Testis (tissue), 2 donors: Measurements from ENCODE around the gene RASGRF2.
"Not testable (repeated sequence)": the region's sequence is repeated elsewhere in the genome, so short reads cannot be mapped to it uniquely, and the experiment has no call there.

Source experiments
- POLR2A ChIP-seq: fragments of 450-650 bp; IDR thresholded peaks from one replicate; pipeline ENCODE4 v1.6.1; 2017; ENCODE audit warnings: antibody characterized with exemption, mild to moderate bottlenecking, moderate library complexity
- TF ChIP-seq, protein P1 (sequence below), 3 experiments: fragments of 450-650 bp in 2 of 3; fragments of 200-600 bp in 1 of 3; sonication (generic) in 1 of 3; IDR thresholded peaks; one replicate each; pipeline ENCODE4 v1.5.1; 2016 to 2019; ENCODE audit warnings: antibody characterized with exemption in 3 of 3, mild to moderate bottlenecking in 2 of 3, moderate library complexity in 1 of 3

- TF ChIP-seq, protein P1, sequence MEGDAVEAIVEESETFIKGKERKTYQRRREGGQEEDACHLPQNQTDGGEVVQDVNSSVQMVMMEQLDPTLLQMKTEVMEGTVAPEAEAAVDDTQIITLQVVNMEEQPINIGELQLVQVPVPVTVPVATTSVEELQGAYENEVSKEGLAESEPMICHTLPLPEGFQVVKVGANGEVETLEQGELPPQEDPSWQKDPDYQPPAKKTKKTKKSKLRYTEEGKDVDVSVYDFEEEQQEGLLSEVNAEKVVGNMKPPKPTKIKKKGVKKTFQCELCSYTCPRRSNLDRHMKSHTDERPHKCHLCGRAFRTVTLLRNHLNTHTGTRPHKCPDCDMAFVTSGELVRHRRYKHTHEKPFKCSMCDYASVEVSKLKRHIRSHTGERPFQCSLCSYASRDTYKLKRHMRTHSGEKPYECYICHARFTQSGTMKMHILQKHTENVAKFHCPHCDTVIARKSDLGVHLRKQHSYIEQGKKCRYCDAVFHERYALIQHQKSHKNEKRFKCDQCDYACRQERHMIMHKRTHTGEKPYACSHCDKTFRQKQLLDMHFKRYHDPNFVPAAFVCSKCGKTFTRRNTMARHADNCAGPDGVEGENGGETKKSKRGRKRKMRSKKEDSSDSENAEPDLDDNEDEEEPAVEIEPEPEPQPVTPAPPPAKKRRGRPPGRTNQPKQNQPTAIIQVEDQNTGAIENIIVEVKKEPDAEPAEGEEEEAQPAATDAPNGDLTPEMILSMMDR (IDR thresholded peaks at IDR 0.05): not testable (repeated sequence)
- TF ChIP-seq POLR2A: not testable (repeated sequence)
Observed at GRCh38 chr5:81018608-81019007, 58.4 kb downstream of the RASGRF2 start.
